ENCODE results near the gene RNF144B.
"Not testable (repeated sequence)": the region's sequence is repeated elsewhere in the genome, so short reads cannot be mapped to it uniquely, and the experiment has no call there.

RNF144B gene

DNA sequence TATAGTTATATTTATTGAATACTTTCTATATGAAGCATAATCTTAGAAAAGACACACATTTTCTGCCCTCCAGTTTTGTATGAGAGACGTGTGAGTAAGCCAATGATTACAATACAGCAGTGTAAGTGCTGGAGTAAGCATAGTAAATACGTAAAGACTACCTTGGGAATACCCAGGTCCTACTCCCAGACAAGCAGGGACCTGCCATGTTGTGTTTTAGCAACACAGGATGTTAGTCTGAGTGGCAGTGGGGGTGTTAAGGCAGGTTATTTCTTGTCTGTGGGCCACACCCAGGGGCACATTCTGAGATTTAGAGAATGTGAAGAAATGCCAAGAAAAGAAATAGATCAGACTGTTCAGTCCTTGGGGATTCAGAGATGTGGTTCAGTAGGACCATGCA lies 34.3 kb upstream of the RNF144B start:
- no peak overlapping the region for H3K9ac ChIP-seq (ENCODE audit: low read length in 2 of 2)
- H3K9me3 ChIP-seq (ENCODE audit: control insufficient read depth in 2 of 2, low read length in 2 of 2), result no peaks in the 10 kb centered on the region
- no peaks in the 10 kb centered on the region for H3K27me3 ChIP-seq (ENCODE audit: control insufficient read depth in 1 of 2, insufficient read depth in 2 of 2, low read length in 2 of 2)
- no peak overlapping the region for H3K27ac ChIP-seq (ENCODE audit: low read length)
- H3K4me3 ChIP-seq (ENCODE audit: low read length in 2 of 2), result no peak overlapping the region
- no peaks in the 10 kb centered on the region for H3K36me3 ChIP-seq (ENCODE audit: control insufficient read depth in 2 of 2, insufficient read depth in 2 of 2, low read length in 2 of 2)
- no peaks in the 10 kb centered on the region for H3K4me1 ChIP-seq (ENCODE audit: control insufficient read depth, insufficient read depth, low read length)

DNA sequence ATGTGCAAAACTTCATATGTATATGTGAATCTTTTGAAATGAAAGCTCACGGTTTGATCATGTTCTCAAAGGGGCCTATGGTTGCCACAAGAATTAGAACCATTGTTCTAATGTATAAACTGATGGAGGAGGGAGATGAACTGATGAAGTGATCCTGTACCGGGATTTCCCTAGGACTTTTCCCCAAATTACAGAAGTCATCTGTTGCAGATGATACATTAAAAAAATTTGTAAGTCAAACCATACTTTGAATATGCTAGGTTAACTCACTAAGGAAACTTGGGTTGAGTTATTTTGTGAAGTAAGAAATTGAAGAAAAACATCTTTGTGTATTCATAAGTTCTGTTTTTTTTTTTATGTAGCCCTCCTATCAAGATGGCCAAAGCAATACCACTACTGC lies 33.9 kb upstream of the RNF144B start:
- Histone ChIP-seq H3K9me3 (ENCODE audit: control insufficient read depth in 2 of 2, low read length in 2 of 2) (no peaks in the 10 kb centered on the region), H3K4me3 (ENCODE audit: low read length in 2 of 2) (no peak overlapping the region), H3K9ac (ENCODE audit: low read length in 2 of 2) (no peak overlapping the region), H3K4me1 (ENCODE audit: control insufficient read depth, insufficient read depth, low read length) (no peaks in the 10 kb centered on the region), H3K27ac (ENCODE audit: low read length) (no peak overlapping the region), H3K36me3 (ENCODE audit: control insufficient read depth in 2 of 2, insufficient read depth in 2 of 2, low read length in 2 of 2) (no peaks in the 10 kb centered on the region), H3K27me3 (ENCODE audit: control insufficient read depth in 1 of 2, insufficient read depth in 2 of 2, low read length in 2 of 2) (no peaks in the 10 kb centered on the region)

DNA sequence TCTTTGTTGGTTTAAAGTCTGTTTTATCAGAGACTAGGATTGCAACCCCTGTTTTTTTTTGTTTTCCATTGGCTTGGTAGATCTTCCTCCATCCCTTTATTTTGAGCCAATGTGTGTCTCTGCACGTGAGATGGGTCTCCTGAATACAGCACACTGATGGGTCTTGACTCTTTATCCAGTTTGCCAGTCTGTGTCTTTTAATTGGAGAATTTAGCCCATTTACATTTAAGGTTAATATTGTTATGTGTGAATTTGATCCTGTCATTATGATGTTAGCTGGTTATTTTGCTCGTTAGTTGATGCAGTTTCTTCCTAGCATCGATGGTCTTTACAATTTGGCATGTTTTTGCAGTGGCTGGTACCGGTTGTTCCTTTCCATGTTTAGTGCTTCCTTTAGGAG lies 29.6 kb upstream of the RNF144B start:
- not testable (repeated sequence) for H3K4me1 ChIP-seq (ENCODE audit: control insufficient read depth, insufficient read depth, low read length); H3K9ac ChIP-seq (ENCODE audit: low read length in 2 of 2); H3K4me3 ChIP-seq (ENCODE audit: low read length in 2 of 2); H3K36me3 ChIP-seq (ENCODE audit: control insufficient read depth in 2 of 2, insufficient read depth in 2 of 2, low read length in 2 of 2); H3K27me3 ChIP-seq (ENCODE audit: control insufficient read depth in 1 of 2, insufficient read depth in 2 of 2, low read length in 2 of 2); H3K27ac ChIP-seq (ENCODE audit: low read length); H3K9me3 ChIP-seq (ENCODE audit: control insufficient read depth in 2 of 2, low read length in 2 of 2)

DNA sequence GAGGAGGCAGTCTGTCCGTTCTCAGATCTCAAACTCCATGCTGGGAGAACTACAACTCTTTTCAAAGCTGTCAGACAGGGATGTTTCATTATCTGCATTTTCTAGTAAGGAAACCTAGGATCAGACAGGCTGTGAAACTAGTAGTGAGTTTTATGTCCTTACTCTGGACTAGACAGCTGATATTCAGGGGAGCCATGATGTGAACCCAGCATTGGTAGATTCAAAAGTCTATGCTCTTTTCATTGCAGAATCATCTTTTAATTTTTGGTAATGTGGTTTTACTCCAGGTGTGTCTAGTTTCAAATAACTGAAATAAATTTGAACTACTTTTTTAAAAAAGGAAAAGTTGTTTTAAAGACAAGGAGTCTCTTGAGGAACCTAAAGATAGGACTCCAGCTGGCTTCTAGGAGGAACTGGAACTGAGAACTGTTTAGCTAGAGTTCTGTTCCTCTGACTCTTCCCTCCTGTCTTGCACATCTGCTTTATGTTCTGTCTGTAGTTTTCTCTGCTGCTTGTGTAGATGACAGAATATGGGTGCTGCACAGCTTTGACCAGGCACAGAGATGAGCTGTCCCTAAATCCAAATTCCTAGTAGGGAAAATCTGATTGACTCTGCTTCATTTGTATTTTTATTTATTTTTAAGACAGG lies 27.8 kb upstream of the RNF144B start:
- H3K27me3 ChIP-seq (ENCODE audit: control insufficient read depth in 1 of 2, insufficient read depth in 2 of 2, low read length in 2 of 2), result no peaks in the 10 kb centered on the region
- no peak overlapping the region for H3K27ac ChIP-seq (ENCODE audit: low read length)
- H3K9ac ChIP-seq (ENCODE audit: low read length in 2 of 2), result no peak overlapping the region
- H3K9me3 ChIP-seq (ENCODE audit: control insufficient read depth in 2 of 2, low read length in 2 of 2), result no peaks in the 10 kb centered on the region
- H3K4me1 ChIP-seq (ENCODE audit: control insufficient read depth, insufficient read depth, low read length), result peaks cover 5% of the 10 kb centered on the region
- H3K36me3 ChIP-seq (ENCODE audit: control insufficient read depth in 2 of 2, insufficient read depth in 2 of 2, low read length in 2 of 2), result no peaks in the 10 kb centered on the region
- H3K4me3 ChIP-seq (ENCODE audit: low read length in 2 of 2), result no peak overlapping the region

DNA sequence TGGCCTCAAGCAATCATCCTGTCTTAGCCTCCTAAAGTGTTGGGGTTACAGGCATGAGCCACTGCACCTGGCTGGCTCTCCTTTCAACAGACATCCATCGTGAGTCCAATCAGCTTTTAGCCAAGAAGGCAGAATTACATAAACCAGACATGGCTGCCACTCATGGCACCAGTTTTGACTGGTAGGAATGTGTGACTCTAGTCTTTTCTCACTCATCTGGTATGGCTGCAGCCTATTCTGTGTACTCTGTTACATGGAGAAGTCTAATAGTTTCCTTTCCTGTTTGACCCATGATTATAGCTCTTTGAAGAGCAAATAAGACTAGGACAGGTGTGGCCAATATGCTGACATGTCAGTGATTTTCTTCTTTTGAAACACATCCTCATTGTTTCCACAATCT lies 27.0 kb upstream of the RNF144B start:
- no peaks in the 10 kb centered on the region for H3K9me3 ChIP-seq (ENCODE audit: control insufficient read depth in 2 of 2, low read length in 2 of 2)
- no peak overlapping the region for H3K4me3 ChIP-seq (ENCODE audit: low read length in 2 of 2)
- H3K4me1 ChIP-seq (ENCODE audit: control insufficient read depth, insufficient read depth, low read length), result peaks cover 5% of the 10 kb centered on the region
- no peaks in the 10 kb centered on the region for H3K27me3 ChIP-seq (ENCODE audit: control insufficient read depth in 1 of 2, insufficient read depth in 2 of 2, low read length in 2 of 2)
- H3K27ac ChIP-seq (ENCODE audit: low read length), result no peak overlapping the region
- H3K9ac ChIP-seq (ENCODE audit: low read length in 2 of 2), result no peak overlapping the region
- H3K36me3 ChIP-seq (ENCODE audit: control insufficient read depth in 2 of 2, insufficient read depth in 2 of 2, low read length in 2 of 2), result no peaks in the 10 kb centered on the region

DNA sequence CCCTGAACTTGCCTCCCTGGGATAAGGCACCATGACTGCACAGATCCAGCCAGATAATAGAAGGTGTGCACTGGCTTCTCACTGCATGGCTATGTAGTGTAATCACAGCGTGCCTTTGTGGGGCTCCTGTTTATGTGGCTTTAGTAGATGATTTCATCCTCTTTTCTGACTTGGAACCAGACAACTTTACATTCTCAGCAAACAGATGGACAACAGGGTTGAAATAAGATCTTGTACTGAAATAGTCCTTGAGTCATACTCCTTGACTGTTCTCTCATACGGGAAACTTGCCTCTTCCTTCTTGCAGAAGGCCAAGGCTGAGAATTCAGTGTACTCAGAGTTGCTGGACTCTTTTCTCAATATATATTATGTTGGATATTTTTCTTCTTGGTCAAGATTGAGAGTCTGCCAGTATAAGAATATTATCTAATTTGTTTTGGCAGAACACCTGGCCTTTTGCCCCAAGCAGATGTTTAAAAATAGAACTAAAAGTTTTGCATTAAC lies 25.0 kb upstream of the RNF144B start:
- Histone ChIP-seq H3K27ac (ENCODE audit: low read length) (no peak overlapping the region), H3K27me3 (ENCODE audit: control insufficient read depth in 1 of 2, insufficient read depth in 2 of 2, low read length in 2 of 2) (no peaks in the 10 kb centered on the region), H3K36me3 (ENCODE audit: control insufficient read depth in 2 of 2, insufficient read depth in 2 of 2, low read length in 2 of 2) (no peaks in the 10 kb centered on the region), H3K9me3 (ENCODE audit: control insufficient read depth in 2 of 2, low read length in 2 of 2) (no peaks in the 10 kb centered on the region), H3K4me1 (ENCODE audit: control insufficient read depth, insufficient read depth, low read length) (peaks cover 5% of the 10 kb centered on the region), H3K4me3 (ENCODE audit: low read length in 2 of 2) (no peak overlapping the region), H3K9ac (ENCODE audit: low read length in 2 of 2) (no peak overlapping the region)

DNA sequence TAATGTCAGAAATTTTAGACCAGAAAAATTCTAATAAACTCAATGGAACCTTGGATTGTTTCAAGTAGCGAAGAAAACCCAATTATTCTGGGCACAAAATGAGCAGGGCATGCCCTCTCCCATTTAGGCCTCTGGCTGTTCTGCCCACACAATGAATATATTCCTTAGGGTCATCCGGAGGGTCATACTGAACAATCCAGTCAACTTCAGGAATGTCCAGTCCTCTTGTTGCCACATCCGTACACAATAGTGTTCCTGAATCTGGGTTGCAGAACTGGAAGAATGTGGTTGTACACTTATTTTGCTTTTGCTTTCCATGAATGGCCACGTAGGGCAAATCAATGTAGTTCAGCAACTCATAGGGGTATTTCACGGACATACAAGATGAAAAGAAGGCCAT lies 23.4 kb upstream of the RNF144B start:
- H3K9me3 ChIP-seq (ENCODE audit: control insufficient read depth in 2 of 2, low read length in 2 of 2), result no peaks in the 10 kb centered on the region
- H3K27me3 ChIP-seq (ENCODE audit: control insufficient read depth in 1 of 2, insufficient read depth in 2 of 2, low read length in 2 of 2), result no peaks in the 10 kb centered on the region
- no peak overlapping the region for H3K9ac ChIP-seq (ENCODE audit: low read length in 2 of 2)
- H3K36me3 ChIP-seq (ENCODE audit: control insufficient read depth in 2 of 2, insufficient read depth in 2 of 2, low read length in 2 of 2), result no peaks in the 10 kb centered on the region
- H3K27ac ChIP-seq (ENCODE audit: low read length), result no peak overlapping the region
- H3K4me1 ChIP-seq (ENCODE audit: control insufficient read depth, insufficient read depth, low read length), result peaks cover 5% of the 10 kb centered on the region
- no peak overlapping the region for H3K4me3 ChIP-seq (ENCODE audit: low read length in 2 of 2)

DNA sequence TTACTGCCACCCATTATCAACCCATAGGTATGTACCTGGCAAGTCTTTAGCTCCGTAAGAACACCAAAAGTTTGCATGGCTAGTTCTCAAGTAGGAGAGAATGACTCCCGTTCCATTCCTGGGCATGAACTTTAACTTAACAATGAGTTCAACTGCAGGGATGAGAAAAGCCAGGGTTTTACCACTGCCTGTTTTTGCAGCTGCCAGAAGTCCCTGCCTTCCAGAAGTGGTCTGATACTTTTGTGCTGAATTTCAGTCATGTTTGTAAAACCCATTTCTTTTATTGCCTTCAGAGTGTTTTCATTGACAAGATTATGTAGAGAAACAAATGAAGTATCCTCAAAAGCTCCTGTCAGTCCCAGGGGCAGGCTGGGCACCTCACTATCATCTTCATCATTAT lies 22.6 kb upstream of the RNF144B start:
- not testable (repeated sequence) for H3K4me1 ChIP-seq (ENCODE audit: control insufficient read depth, insufficient read depth, low read length); H3K9me3 ChIP-seq (ENCODE audit: control insufficient read depth in 2 of 2, low read length in 2 of 2); H3K4me3 ChIP-seq (ENCODE audit: low read length in 2 of 2); H3K9ac ChIP-seq (ENCODE audit: low read length in 2 of 2); H3K36me3 ChIP-seq (ENCODE audit: control insufficient read depth in 2 of 2, insufficient read depth in 2 of 2, low read length in 2 of 2); H3K27ac ChIP-seq (ENCODE audit: low read length); H3K27me3 ChIP-seq (ENCODE audit: control insufficient read depth in 1 of 2, insufficient read depth in 2 of 2, low read length in 2 of 2)

DNA sequence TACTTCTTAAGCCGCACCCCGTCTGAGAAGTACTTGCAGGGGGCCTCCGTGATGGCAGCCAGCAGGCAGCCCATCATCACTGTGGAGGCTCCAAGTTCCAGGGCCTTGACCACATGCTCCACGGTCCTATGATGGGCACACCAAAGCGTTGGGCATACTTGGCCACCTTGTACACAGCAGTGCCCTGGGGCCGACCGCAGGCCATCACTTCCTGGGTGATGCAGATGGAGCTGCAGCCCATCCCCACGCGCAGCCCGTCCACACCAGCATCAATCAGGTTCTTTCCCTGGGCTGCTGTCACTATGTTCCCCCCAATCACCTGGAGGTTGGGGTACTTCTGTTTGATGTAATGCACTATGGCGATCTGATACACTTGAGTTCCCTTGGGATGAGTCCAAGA lies 19.8 kb upstream of the RNF144B start:
- H3K4me3 ChIP-seq (ENCODE audit: low read length in 2 of 2), result no peak overlapping the region
- no peaks in the 10 kb centered on the region for H3K9me3 ChIP-seq (ENCODE audit: control insufficient read depth in 2 of 2, low read length in 2 of 2)
- no peaks in the 10 kb centered on the region for H3K27me3 ChIP-seq (ENCODE audit: control insufficient read depth in 1 of 2, insufficient read depth in 2 of 2, low read length in 2 of 2)
- H3K9ac ChIP-seq (ENCODE audit: low read length in 2 of 2), result no peak overlapping the region
- no peak overlapping the region for H3K27ac ChIP-seq (ENCODE audit: low read length)
- no peaks in the 10 kb centered on the region for H3K36me3 ChIP-seq (ENCODE audit: control insufficient read depth in 2 of 2, insufficient read depth in 2 of 2, low read length in 2 of 2)
- H3K4me1 ChIP-seq (ENCODE audit: control insufficient read depth, insufficient read depth, low read length), result no peaks in the 10 kb centered on the region

DNA sequence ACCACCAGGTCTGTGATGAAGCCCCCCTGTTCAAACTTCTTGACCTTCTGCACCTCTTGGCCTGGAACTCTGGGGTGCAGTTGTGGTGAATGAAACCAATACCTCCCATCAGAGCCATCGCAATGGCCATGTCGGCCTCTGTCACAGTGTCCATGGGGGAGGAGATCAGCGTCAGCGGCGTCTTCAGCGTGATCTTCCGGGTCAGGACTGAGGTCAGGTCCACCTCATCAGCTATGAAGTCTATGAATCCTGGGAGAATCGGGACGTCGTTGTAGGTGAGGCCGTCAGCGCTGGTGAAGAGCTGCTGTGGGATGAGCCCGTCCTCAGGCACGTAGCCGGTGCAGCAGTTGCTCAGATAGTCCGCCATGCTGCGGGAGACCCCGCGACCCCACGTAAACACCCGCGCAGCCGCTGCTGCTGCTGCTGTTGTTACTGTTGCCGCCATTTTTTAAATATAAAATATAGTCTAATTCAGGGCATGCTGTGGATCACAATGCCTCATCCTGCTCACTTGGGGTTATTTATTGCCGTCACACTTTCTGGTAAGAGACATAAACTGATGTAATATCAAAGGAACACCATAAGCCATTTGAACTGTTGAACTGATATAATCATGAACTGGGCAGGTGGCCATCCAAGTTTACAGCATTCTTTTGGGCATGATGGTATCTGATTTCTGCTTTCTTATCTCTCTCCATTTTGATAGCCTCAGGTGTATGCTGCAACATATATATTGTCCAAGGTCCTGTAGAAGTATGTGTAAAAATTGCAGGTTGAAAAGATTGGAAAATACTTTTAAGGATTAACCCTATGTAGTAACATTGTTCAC lies 18.7 kb upstream of the RNF144B start:
- Histone ChIP-seq H3K27ac (ENCODE audit: low read length) (no peak overlapping the region), H3K36me3 (ENCODE audit: control insufficient read depth in 2 of 2, insufficient read depth in 2 of 2, low read length in 2 of 2) (no peaks in the 10 kb centered on the region), H3K9me3 (ENCODE audit: control insufficient read depth in 2 of 2, low read length in 2 of 2) (no peaks in the 10 kb centered on the region), H3K27me3 (ENCODE audit: control insufficient read depth in 1 of 2, insufficient read depth in 2 of 2, low read length in 2 of 2) (no peaks in the 10 kb centered on the region), H3K4me1 (ENCODE audit: control insufficient read depth, insufficient read depth, low read length) (no peaks in the 10 kb centered on the region), H3K4me3 (ENCODE audit: low read length in 2 of 2) (no peak overlapping the region), H3K9ac (ENCODE audit: low read length in 2 of 2) (no peak overlapping the region)

DNA sequence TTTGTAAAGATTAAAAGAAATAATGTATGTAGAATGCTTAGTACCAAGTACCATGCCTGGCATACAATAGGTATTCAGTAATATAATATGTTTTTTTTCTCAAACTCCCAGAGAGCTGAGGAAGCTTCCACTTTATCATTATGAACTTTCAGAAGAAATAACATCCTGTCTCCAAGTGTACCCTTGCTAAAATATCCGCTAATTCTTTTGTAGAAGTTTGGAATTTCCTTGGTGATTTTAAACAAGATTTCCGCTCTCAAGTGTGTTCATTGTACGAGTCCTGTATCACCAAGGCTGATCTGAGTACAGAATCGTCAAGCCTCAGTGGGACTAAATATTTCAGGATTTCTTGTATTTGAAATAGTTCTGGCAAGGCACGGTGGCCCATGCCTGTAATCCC lies 16.1 kb upstream of the RNF144B start:
- Histone ChIP-seq H3K9me3 (ENCODE audit: control insufficient read depth in 2 of 2, low read length in 2 of 2) (no peaks in the 10 kb centered on the region), H3K27me3 (ENCODE audit: control insufficient read depth in 1 of 2, insufficient read depth in 2 of 2, low read length in 2 of 2) (no peaks in the 10 kb centered on the region), H3K27ac (ENCODE audit: low read length) (no peak overlapping the region), H3K36me3 (ENCODE audit: control insufficient read depth in 2 of 2, insufficient read depth in 2 of 2, low read length in 2 of 2) (no peaks in the 10 kb centered on the region), H3K9ac (ENCODE audit: low read length in 2 of 2) (no peak overlapping the region), H3K4me1 (ENCODE audit: control insufficient read depth, insufficient read depth, low read length) (no peaks in the 10 kb centered on the region), H3K4me3 (ENCODE audit: low read length in 2 of 2) (no peak overlapping the region)

Measured in stomach smooth muscle (tissue), 2 donors.